ENCODE measurements around the gene PRAC2. TPM values are rescaled to one million over a fixed set of nuclear protein-coding genes. Genes with fewer than 3 reads are reported as not detected.

Gene PRAC2
- total and polyA plus RNA-seq, 2 of the 8 experiments (the other 6 are each of a cell fraction or from before 2014, with no cell fraction given) = not detected

DNA sequence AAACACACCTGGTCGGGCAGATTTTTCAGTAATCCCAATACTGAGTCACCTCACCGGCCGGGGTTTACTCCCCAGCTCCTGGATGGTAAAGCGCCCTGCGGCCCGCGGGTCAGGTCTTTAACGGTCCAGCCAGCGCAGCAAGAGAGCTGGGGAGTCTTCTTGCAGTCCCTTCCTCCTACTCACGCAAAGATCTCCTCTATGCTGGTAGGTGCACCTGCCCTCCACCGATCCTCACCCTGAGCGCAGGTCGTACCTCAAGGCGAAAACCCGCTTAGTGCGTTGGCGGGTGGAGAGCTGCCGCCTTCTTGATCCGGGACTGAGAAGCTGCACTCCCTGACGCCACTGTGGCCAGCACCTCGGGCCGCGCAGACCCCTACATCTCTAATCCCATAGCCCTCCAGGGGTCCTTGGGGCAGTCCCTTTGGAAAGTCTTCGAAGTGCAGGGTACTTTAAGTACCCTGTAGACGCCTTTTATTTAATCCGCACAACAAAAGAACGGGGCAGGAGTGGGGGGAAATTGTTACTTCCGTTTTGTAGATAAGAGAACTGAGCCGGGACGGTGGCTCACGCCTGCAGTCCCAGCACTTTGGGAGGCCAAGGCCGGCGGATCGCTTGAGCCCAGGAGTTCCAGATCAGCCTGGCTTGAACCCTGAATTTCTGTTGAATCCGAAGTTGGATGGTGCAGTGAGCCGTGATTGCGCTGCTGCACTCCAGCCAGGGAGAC is 16.0 kb downstream of the PRAC2 start:
- peaks cover 0 to 5% (median 0%) of the 10 kb centered on the region in 4 experiments; a peak in 1 of 8 replicates for H3K36me3 ChIP-seq (ENCODE audit: control insufficient read depth in 2 of 4, insufficient read depth in 4 of 4, low read length in 3 of 4)
- no peak overlapping the region for H3K9ac ChIP-seq (replicated peaks in 1 of 4; ENCODE audit: extremely low read depth in 1 of 4, low read depth in 3 of 4, low read length in 3 of 4)
- no peak overlapping the region for H2BK15ac ChIP-seq (ENCODE audit: low read length)
- no peaks in the 10 kb centered on the region; a peak in 2 of 7 replicates for H3K4me1 ChIP-seq (replicated peaks in 1 of 4; ENCODE audit: control insufficient read depth in 3 of 4, insufficient read depth in 4 of 4, low read length in 3 of 4)
- no peaks in the 10 kb centered on the region for H3K23me2 ChIP-seq (ENCODE audit: low read depth, low read length)
- H4K5ac ChIP-seq (ENCODE audit: insufficient read length, low read depth, low read length) = no peak overlapping the region
- no peak overlapping the region for H4K91ac ChIP-seq (replicated peaks; ENCODE audit: insufficient read length, low read length)
- no peak overlapping the region for H3K56ac ChIP-seq (replicated peaks; ENCODE audit: insufficient read length, low read depth, low read length)
- peaks cover 92 to 100% (median 100%) of the 10 kb centered on the region in 4 experiments for H3K27me3 ChIP-seq (replicated peaks in 1 of 4; ENCODE audit: control insufficient read depth in 3 of 4, extremely low read depth in 1 of 4, insufficient read depth in 3 of 4, low read length in 3 of 4)
- H2BK120ac ChIP-seq (replicated peaks; ENCODE audit: low read depth, low read length) = no peak overlapping the region
- H2BK12ac ChIP-seq (ENCODE audit: low read depth, low read length) = no peak overlapping the region
- 6% methylated on average over 37 of the region's 37 CpGs; no CpG with 5 or more reads in 1 of the 2 experiments for WGBS, 2 experiments (ENCODE audit: extremely low coverage in 1 of 2, insufficient coverage in 1 of 2, insufficient read length in 1 of 2, insufficient replicate concordance in 2 of 2, low coverage in 1 of 2, low lambda C conversion rate in 2 of 2, missing lambda C conversion rate in 1 of 2)
- FAIRE-seq (no peak), DNase-seq (ENCODE audit: low read depth in 1 of 2, low spot score in 2 of 2) (peak in 1 of 2 experiments; percentile 65)
- no peaks in the 10 kb centered on the region for H3K79me1 ChIP-seq (ENCODE audit: low read depth, low read length)
- H2AFZ ChIP-seq (ENCODE audit: low read length) = no peak overlapping the region
- no peak overlapping the region for H3K4ac ChIP-seq (replicated peaks; ENCODE audit: insufficient read length, low read depth, low read length)
- H3K4me2 ChIP-seq (ENCODE audit: insufficient read depth in 1 of 2, low read depth in 2 of 2, low read length in 2 of 2) = no peak overlapping the region
- H3K23ac ChIP-seq (ENCODE audit: insufficient read length) = no peak overlapping the region
- no peak overlapping the region for H3K18ac ChIP-seq (ENCODE audit: extremely low read depth, low read length)
- H4K20me1 ChIP-seq (replicated peaks in 1 of 2; ENCODE audit: control insufficient read depth in 1 of 2, insufficient read depth in 2 of 2, low read length in 2 of 2) = peaks cover 16 to 26% of the 10 kb centered on the region in 2 experiments
- POLR2A ChIA-PET (ENCODE audit: partially characterized antibody) = interaction anchor here (1.1 to 1.2 kb wide), 3 partner anchors 19 to 257 kb away, joined by 3 read pairs; no protein-coding TSS in a partner anchor
- H4K8ac ChIP-seq (ENCODE audit: extremely low read depth, insufficient read depth, low read length) = no peak overlapping the region
- no peak overlapping the region for H2BK20ac ChIP-seq (ENCODE audit: low read length)
- no peak overlapping the region for H2AK5ac ChIP-seq (ENCODE audit: low read depth, low read length)
- CTCF ChIA-PET (ENCODE audit: partially characterized antibody) = interaction anchor here (0.9 to 10.1 kb wide), 10 partner anchors 10 to 102 kb away, joined by 3 to 145 read pairs (median 5); partner anchors contain the start of genes HOXB13, PRAC1 and PRAC2
- H3K79me2 ChIP-seq (ENCODE audit: control insufficient read depth in 1 of 2, insufficient read depth in 2 of 2, low read length in 2 of 2) = no peaks in the 10 kb centered on the region
- no peak overlapping the region for H3K4me3 ChIP-seq (ENCODE audit: extremely low read depth in 1 of 4, insufficient read depth in 2 of 4, low read depth in 3 of 4, low read length in 4 of 4)
- H3K9me3 ChIP-seq (ENCODE audit: insufficient read depth in 2 of 2, low read depth in 1 of 2, low read length in 1 of 2) = no peaks in the 10 kb centered on the region
- H3K14ac ChIP-seq (ENCODE audit: insufficient read length) = no peak overlapping the region
- no peak overlapping the region for H2BK5ac ChIP-seq (ENCODE audit: low read depth, low read length)
- no peak overlapping the region for H3K27ac ChIP-seq (ENCODE audit: low read depth, low read length)
- TF ChIP-seq SIRT6 (IDR thresholded peaks at IDR 0.05; ENCODE audit: low read length) = no peak
- TF ChIP-seq RNF2 (IDR thresholded peaks at IDR 0.05; ENCODE audit: borderline replicate concordance, low read depth, low read length, missing control alignments, poor library complexity, severe bottlenecking) = peak; percentile 95
- peak; percentile 44; the same call in 1 of the 2 replicates for TF ChIP-seq CBX8 (IDR thresholded peaks at IDR 0.05; ENCODE audit: borderline replicate concordance, low read depth, low read length)
- TF ChIP-seq TBP (IDR thresholded peaks at IDR 0.05; ENCODE audit: low read depth, low read length) = no peak
- no peak for TF ChIP-seq CBX5 (IDR thresholded peaks at IDR 0.05; ENCODE audit: low read depth, low read length)
- TF ChIP-seq YY1 (IDR thresholded peaks at IDR 0.05; ENCODE audit: low read depth, low read length) = no peak
- no peak for TF ChIP-seq JUND (IDR thresholded peaks at IDR 0.05; ENCODE audit: low read length)
- no peak for TF ChIP-seq SIX5 (IDR thresholded peaks at IDR 0.05; ENCODE audit: low read depth, low read length)
- TF ChIP-seq, protein P1, sequence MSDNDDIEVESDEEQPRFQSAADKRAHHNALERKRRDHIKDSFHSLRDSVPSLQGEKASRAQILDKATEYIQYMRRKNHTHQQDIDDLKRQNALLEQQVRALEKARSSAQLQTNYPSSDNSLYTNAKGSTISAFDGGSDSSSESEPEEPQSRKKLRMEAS (IDR thresholded peaks at IDR 0.05) = 0 out of 2 replicates have a peak, but pooled peaks have one; percentile 15
- TF ChIP-seq HDAC6 (IDR thresholded peaks at IDR 0.05; ENCODE audit: low read depth, low read length) = no peak
- peak; percentile 99 for TF ChIP-seq EZH2 (IDR thresholded peaks at IDR 0.05; ENCODE audit: low read depth, low read length, severe bottlenecking)

Measured in H1 (cell line).